ENCODE results near the gene CFL2. TPM values are rescaled to one million over a fixed set of nuclear protein-coding genes. Genes with fewer than 3 reads are reported as not detected.

CFL2 gene
- total and polyA plus RNA-seq, 8 donors = 22.0 to 214 (median 43.0) TPM

GRCh38 chr14:34750670-34751069 lies 36.3 kb upstream of the CFL2 start:
- intact Hi-C loops (cut with DNase I; ENCODE audit: low total_unique reads) = no loop called here

GRCh38 chr14:34750233-34750632 lies 35.8 kb upstream of the CFL2 start:
- Histone ChIP-seq H3K27ac (no peak overlapping the region), H3K36me3 (peaks cover 0 to 37% (median 23%) of the 10 kb centered on the region in 4 donors), H3K4me3 (no peak overlapping the region), H3K27me3 (no peaks in the 10 kb centered on the region), H3K9me3 (no peaks in the 10 kb centered on the region), H3K4me1 (no peaks in the 10 kb centered on the region)
- 89 to 99% (median 92%) methylated on average over 2 of the region's 2 CpGs for WGBS, 5 donors
- intact Hi-C loops (cut with DNase I; ENCODE audit: low total_unique reads) = no loop called here
- no peak for DNase-seq
- TF ChIP-seq CTCF (IDR thresholded peaks at IDR 0.05) (no peak), POLR2A (IDR thresholded peaks at IDR 0.05) (no peak), POLR2AphosphoS5 (IDR thresholded peaks at IDR 0.05) (no peak), EP300 (IDR thresholded peaks at IDR 0.05) (no peak)

More at GRCh38 chr14:34750670-34751069, 36.3 kb upstream of the CFL2 start:
- DNase-seq = no peak
- no peaks in the 10 kb centered on the region for H3K4me1 ChIP-seq
- H3K4me3 ChIP-seq = no peak overlapping the region
- H3K9me3 ChIP-seq = no peaks in the 10 kb centered on the region
- no peaks in the 10 kb centered on the region for H3K27me3 ChIP-seq
- H3K27ac ChIP-seq = no peak overlapping the region
- H3K36me3 ChIP-seq = peaks cover 0 to 41% (median 27%) of the 10 kb centered on the region in 4 donors
- no peak for TF ChIP-seq CTCF (IDR thresholded peaks at IDR 0.05)
- no peak for TF ChIP-seq POLR2A (IDR thresholded peaks at IDR 0.05)
- TF ChIP-seq EP300 (IDR thresholded peaks at IDR 0.05) = no peak
- TF ChIP-seq POLR2AphosphoS5 (IDR thresholded peaks at IDR 0.05) = no peak

GRCh38 chr14:34749408-34749807 lies 35.0 kb upstream of the CFL2 start:
- 81 to 89% (median 87%) methylated on average over 6 of the region's 6 CpGs for WGBS, 5 donors
- intact Hi-C loops (cut with DNase I; ENCODE audit: low total_unique reads) = no loop called here

GRCh38 chr14:34742270-34743115 lies 28.1 kb upstream of the CFL2 start:
- TF ChIP-seq POLR2AphosphoS5 (IDR thresholded peaks at IDR 0.05) (no peak), CTCF (IDR thresholded peaks at IDR 0.05) (no peak), EP300 (IDR thresholded peaks at IDR 0.05) (no peak), POLR2A (IDR thresholded peaks at IDR 0.05) (no peak)
- peaks cover 0 to 3% (median 0%) of the 10 kb centered on the region in 4 donors for H3K9me3 ChIP-seq
- no peak for DNase-seq
- no peaks in the 10 kb centered on the region for H3K36me3 ChIP-seq
- no peak overlapping the region for H3K4me3 ChIP-seq
- WGBS, 5 donors = 75 to 84% (median 77%) methylated on average over 8 of the region's 8 CpGs
- H3K27me3 ChIP-seq = no peaks in the 10 kb centered on the region
- no peaks in the 10 kb centered on the region for H3K4me1 ChIP-seq
- intact Hi-C loops (cut with DNase I; ENCODE audit: low total_unique reads) = no loop called here
- no peak overlapping the region for H3K27ac ChIP-seq

More at GRCh38 chr14:34749408-34749807, 35.0 kb upstream of the CFL2 start:
- Histone ChIP-seq H3K9me3 (no peaks in the 10 kb centered on the region), H3K4me1 (no peaks in the 10 kb centered on the region), H3K36me3 (peaks cover 0 to 29% (median 22%) of the 10 kb centered on the region in 4 donors), H3K27ac (no peak overlapping the region), H3K27me3 (no peaks in the 10 kb centered on the region), H3K4me3 (no peak overlapping the region)
- TF ChIP-seq POLR2A (IDR thresholded peaks at IDR 0.05) = no peak
- TF ChIP-seq POLR2AphosphoS5 (IDR thresholded peaks at IDR 0.05) = no peak
- TF ChIP-seq CTCF (IDR thresholded peaks at IDR 0.05) = no peak
- no peak for TF ChIP-seq EP300 (IDR thresholded peaks at IDR 0.05)
- no peak for DNase-seq
